Measurements from ENCODE around the gene ATE1. TPM values are rescaled to one million over a fixed set of nuclear protein-coding genes. Genes with fewer than 3 reads are reported as not detected.

The ATE1 gene
- total and polyA plus RNA-seq, 12 donors = 4.5 to 57.7 (median 42.5) TPM

GRCh38 chr10:121753726-121754476 lies 173.9 kb downstream of the ATE1 start:
- peak in 3 of 8 donors; percentile 42 to 67 (median 48) for ATAC-seq
- TF ChIP-seq, protein P1, sequence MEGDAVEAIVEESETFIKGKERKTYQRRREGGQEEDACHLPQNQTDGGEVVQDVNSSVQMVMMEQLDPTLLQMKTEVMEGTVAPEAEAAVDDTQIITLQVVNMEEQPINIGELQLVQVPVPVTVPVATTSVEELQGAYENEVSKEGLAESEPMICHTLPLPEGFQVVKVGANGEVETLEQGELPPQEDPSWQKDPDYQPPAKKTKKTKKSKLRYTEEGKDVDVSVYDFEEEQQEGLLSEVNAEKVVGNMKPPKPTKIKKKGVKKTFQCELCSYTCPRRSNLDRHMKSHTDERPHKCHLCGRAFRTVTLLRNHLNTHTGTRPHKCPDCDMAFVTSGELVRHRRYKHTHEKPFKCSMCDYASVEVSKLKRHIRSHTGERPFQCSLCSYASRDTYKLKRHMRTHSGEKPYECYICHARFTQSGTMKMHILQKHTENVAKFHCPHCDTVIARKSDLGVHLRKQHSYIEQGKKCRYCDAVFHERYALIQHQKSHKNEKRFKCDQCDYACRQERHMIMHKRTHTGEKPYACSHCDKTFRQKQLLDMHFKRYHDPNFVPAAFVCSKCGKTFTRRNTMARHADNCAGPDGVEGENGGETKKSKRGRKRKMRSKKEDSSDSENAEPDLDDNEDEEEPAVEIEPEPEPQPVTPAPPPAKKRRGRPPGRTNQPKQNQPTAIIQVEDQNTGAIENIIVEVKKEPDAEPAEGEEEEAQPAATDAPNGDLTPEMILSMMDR (IDR thresholded peaks at IDR 0.05) = peak in 2 of 9 donors; percentile 19 to 31
- peak overlapping the region in 3 of 10 donors; percentile 2 to 54 (median 23) for H3K27ac ChIP-seq

GRCh38 chr10:121751191-121751760 lies 176.6 kb downstream of the ATE1 start:
- Histone ChIP-seq H3K27ac (no peak overlapping the region), H3K36me3 (peaks cover 0 to 5% (median 0%) of the 10 kb centered on the region in 9 donors), H3K9me3 (peaks cover 0 to 10% (median 0%) of the 10 kb centered on the region in 11 donors), H3K27me3 (no peaks in the 10 kb centered on the region), H3K4me3 (no peak overlapping the region), H3K4me1 (peaks cover 0 to 18% (median 5%) of the 10 kb centered on the region in 9 donors)
- TF ChIP-seq, protein P1 (IDR thresholded peaks at IDR 0.05) = no peak
- no peak for DNase-seq
- intact Hi-C loops (cut with DNase I) = no loop called here
- 85 to 89% methylated on average over 3 of the region's 3 CpGs for WGBS, 2 donors
- no peak for ATAC-seq

More at GRCh38 chr10:121753726-121754476, 173.9 kb downstream of the ATE1 start:
- Histone ChIP-seq H3K4me1 (peaks cover 0 to 18% (median 5%) of the 10 kb centered on the region in 9 donors), H3K36me3 (peaks cover 0 to 25% (median 0%) of the 10 kb centered on the region in 9 donors), H3K4me3 (no peak overlapping the region), H3K27me3 (no peaks in the 10 kb centered on the region), H3K9me3 (peaks cover 0 to 37% (median 10%) of the 10 kb centered on the region in 11 donors)
- intact Hi-C loops (cut with DNase I) = no loop called here
- DNase-seq = no peak
- 71 to 80% methylated on average over 6 of the region's 6 CpGs for WGBS, 2 donors

DNA sequence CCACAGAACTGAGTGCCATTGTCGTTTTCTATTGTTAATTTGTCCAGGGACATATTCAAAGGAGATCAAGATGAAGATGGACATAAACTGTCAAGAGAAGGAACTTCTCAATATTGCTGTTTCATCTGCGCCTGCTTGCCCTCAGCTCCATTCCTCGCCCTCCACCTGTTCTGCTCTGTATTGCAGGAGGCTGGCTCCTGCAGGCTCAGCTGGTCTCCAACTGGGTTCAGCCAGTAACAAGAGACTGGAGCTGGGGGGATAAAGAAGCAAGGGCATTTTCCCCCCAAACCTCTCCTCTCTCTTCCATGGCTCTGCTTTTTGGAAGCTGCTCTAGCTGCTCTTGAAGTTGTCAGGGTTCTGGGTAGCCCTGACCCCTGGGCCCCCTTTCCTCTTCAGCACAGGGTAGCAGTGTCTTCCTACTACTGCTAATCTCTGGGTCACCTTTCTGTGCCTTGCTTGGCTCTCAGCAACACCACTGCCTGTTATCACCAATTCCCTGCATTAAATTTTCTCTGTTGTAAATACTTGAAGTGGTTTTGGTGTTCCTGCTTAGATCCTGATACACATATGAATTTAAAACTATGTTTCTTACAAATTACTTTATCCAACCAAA lies 180.6 kb downstream of the ATE1 start:
- Histone ChIP-seq H3K4me1 (no peaks in the 10 kb centered on the region), H3K9me3 (no peaks in the 10 kb centered on the region), H3K27ac (no peak overlapping the region), H3K36me3 (peaks cover 0 to 17% (median 8%) of the 10 kb centered on the region in 9 donors), H3K27me3 (no peaks in the 10 kb centered on the region), H3K4me3 (no peak overlapping the region)
- TF ChIP-seq, protein P1 (IDR thresholded peaks at IDR 0.05) = no peak
- 90 to 100% methylated on average over 3 of the region's 3 CpGs for WGBS, 2 donors
- DNase-seq = no peak
- intact Hi-C loops (cut with DNase I) = no loop called here
- no peak for ATAC-seq

- no peak overlapping the region for H3K4me3 ChIP-seq
- H3K36me3 ChIP-seq = peaks cover 0 to 39% (median 8%) of the 10 kb centered on the region in 9 donors
- no peak for DNase-seq
- no peak for ATAC-seq
- intact Hi-C loops (cut with DNase I) = no loop called here
- WGBS, 2 donors = 0% methylated on average over 1 of the region's 1 CpG
- no peaks in the 10 kb centered on the region for H3K9me3 ChIP-seq
- peaks cover 0 to 10% (median 8%) of the 10 kb centered on the region in 9 donors for H3K4me1 ChIP-seq
- H3K27ac ChIP-seq = no peak overlapping the region
- H3K27me3 ChIP-seq = peaks cover 0 to 15% (median 0%) of the 10 kb centered on the region in 7 donors
- TF ChIP-seq, protein P1 (IDR thresholded peaks at IDR 0.05) = no peak
Observed at GRCh38 chr10:121741248-121741792, 186.5 kb downstream of the ATE1 start.

All from heart right ventricle (tissue), 16 donors.